GM12875 (cell line): ENCODE measurements around the gene CACNG6.

Experiments
- H3K4me3 ChIP-seq: one replicate; pipeline ENCODE4 v1.5.1; 2011; ENCODE audit warnings: low read depth, low read length, control low read depth
- CTCF ChIP-seq: IDR thresholded peaks from 2 replicates; pipeline ENCODE4 v1.5.1; 2011; ENCODE audit warnings: low read depth, mild to moderate bottlenecking, control low read depth, inconsistent platforms, low read length, moderate library complexity, borderline replicate concordance; ENCODE audit not compliant: insufficient read depth

The CACNG6 gene

GRCh38 chr19:53966931-53967330 lies 24.5 kb upstream of the CACNG6 start:
- TF ChIP-seq CTCF, result no peak
- H3K4me3 ChIP-seq, result no peak overlapping the region

DNA sequence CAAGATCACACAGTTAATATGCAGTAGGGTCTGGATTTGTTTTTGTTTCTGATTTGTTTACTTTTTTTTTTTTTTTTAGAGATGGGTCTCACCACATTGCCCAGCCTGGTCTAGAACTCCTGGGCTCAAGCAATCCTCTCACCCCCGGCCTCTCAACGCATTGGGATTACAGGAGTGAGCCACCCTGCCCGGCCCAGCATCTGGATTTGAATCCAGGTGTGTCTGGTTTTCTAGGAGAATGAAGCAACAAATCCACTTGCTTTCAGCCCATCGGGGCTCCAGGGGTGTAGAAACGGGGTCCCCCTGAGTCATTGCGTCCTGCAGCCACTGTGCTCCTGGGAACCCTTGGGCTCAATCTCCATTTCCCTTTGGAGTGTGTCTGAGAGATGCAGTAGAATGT lies 22.1 kb upstream of the CACNG6 start:
- no peak overlapping the region for H3K4me3 ChIP-seq
- TF ChIP-seq CTCF, result no peak

- no peak for TF ChIP-seq CTCF
- no peak overlapping the region for H3K4me3 ChIP-seq
These were observed 19.8 kb upstream of the CACNG6 start for GRCh38 chr19:53971673-53972072.

DNA sequence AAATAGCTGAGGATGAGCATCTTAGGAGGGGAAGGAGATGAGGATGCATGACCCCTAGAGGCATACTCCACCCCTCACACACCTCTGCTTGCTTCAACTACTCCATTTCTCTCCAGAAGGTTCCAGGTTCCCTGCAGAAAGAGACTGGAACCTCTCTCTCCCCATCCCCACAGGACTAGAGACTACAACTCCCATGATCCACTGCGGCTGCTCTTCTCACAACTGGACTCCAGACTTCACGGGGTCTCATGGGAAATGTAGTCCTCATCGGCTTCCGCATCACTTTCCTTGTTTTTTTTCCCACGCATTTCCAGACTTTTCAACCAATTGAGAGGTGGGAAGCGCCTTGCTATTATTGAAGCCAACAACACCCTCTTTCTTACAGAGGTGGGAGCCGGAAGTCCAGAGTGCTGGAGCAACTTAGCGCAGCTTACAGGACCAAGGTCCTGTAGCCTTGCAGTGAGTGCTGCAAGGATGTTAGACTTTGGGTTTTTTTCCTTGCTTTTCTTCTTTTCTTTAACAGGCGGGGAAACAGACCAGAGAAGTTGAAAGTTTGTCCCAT lies 13.9 kb upstream of the CACNG6 start:
- no peak for TF ChIP-seq CTCF
- no peak overlapping the region for H3K4me3 ChIP-seq

GRCh38 chr19:53977991-53978731 lies 13.3 kb upstream of the CACNG6 start:
- TF ChIP-seq CTCF, result no peak
- no peak overlapping the region for H3K4me3 ChIP-seq

GRCh38 chr19:53978975-53979801 lies 12.2 kb upstream of the CACNG6 start:
- TF ChIP-seq CTCF, result no peak
- no peak overlapping the region for H3K4me3 ChIP-seq
